DOHH2 (cell line): ENCODE results near the gene XRCC5.

Source experiments
- H3F3A ChIP-seq: fragments of 200-600 bp; sonication (generic), shearing (Covaris generic); 2 replicates; pipeline ENCODE4 v1.6.0; 2016; ENCODE audit warnings: antibody characterized with exemption, mild to moderate bottlenecking; ENCODE audit not compliant: control insufficient read depth, insufficient read depth
- H3K27ac ChIP-seq: fragments of 200-600 bp; sonication (generic); 2 replicates; pipeline ENCODE4 v1.5.1; 2014; ENCODE audit warnings: low read depth, mild to moderate bottlenecking, low read length, moderate library complexity
- H3K27me3 ChIP-seq: fragments of 200-600 bp; sonication (generic); 2 replicates; pipeline ENCODE4 v1.6.1; 2014; ENCODE audit warnings: mild to moderate bottlenecking, low read length, mixed read lengths; ENCODE audit not compliant: control insufficient read depth
- H3K36me3 ChIP-seq: fragments of 200-600 bp; sonication (generic); 2 replicates; pipeline ENCODE4 v1.6.1; 2014; ENCODE audit warnings: mild to moderate bottlenecking, low read length, moderate library complexity, mixed read lengths; ENCODE audit not compliant: control insufficient read depth
- H3K4me1 ChIP-seq: fragments of 200-600 bp; sonication (generic); 2 replicates; pipeline ENCODE4 v1.6.1; 2014; ENCODE audit warnings: mild to moderate bottlenecking, low read length, mixed read lengths; ENCODE audit not compliant: control insufficient read depth
- H3K4me2 ChIP-seq: fragments of 200-600 bp; sonication (generic); 2 replicates; pipeline ENCODE4 v1.6.0; 2014; ENCODE audit warnings: mild to moderate bottlenecking, low read length, moderate library complexity
- H3K4me3 ChIP-seq: fragments of 200-600 bp; sonication (generic); 2 replicates; pipeline ENCODE4 v1.5.1; 2014; ENCODE audit warnings: mild to moderate bottlenecking, low read length, mixed read lengths
- H3K79me2 ChIP-seq: fragments of 200-600 bp; sonication (generic); 2 replicates; pipeline ENCODE4 v1.6.1; 2014; ENCODE audit warnings: mild to moderate bottlenecking, low read length, mixed read lengths; ENCODE audit not compliant: control insufficient read depth
- H3K9me2 ChIP-seq: fragments of 200-600 bp; sonication (generic); replicated peaks from 2 replicates; pipeline ENCODE4 v1.6.1; 2014; ENCODE audit warnings: mild to moderate bottlenecking, low read length, mixed read lengths; ENCODE audit not compliant: control insufficient read depth
- H3K9me3 ChIP-seq: fragments of 200-600 bp; sonication (generic); 2 replicates; pipeline ENCODE4 v1.6.1; 2014; ENCODE audit warnings: antibody characterized with exemption, low read length, mixed read lengths; ENCODE audit not compliant: control insufficient read depth, insufficient read depth
- H4K20me1 ChIP-seq: fragments of 200-600 bp; sonication (generic); 2 replicates; pipeline ENCODE4 v1.6.0; 2014; ENCODE audit warnings: low read depth, mild to moderate bottlenecking, antibody characterized with exemption, low read length, moderate library complexity; ENCODE audit not compliant: control insufficient read depth, insufficient read depth
- EZH2phosphoT487 ChIP-seq: fragments of 200-600 bp; sonication (generic); IDR thresholded peaks from 2 replicates; pipeline ENCODE4 v1.6.1; 2017; ENCODE audit warnings: borderline replicate concordance, mild to moderate bottlenecking, antibody characterized with exemption, low read length, moderate library complexity, mixed read lengths
- TF ChIP-seq, protein P1 (sequence below): fragments of 200-600 bp; sonication (generic); IDR thresholded peaks from one replicate; pipeline ENCODE4 v1.5.1; 2014; ENCODE audit warnings: antibody characterized with exemption, mild to moderate bottlenecking, low read depth, low read length; ENCODE audit not compliant: poor library complexity, severe bottlenecking

XRCC5 gene

GRCh38 chr2:216215658-216216390 is 106.7 kb downstream of the XRCC5 start:
- Histone ChIP-seq H3K4me3 (no peak overlapping the region), H3F3A (0 out of 2 replicates have a peak, but pooled peaks cover 4% of the 10 kb centered on the region), H3K4me2 (no peak overlapping the region), H3K4me1 (peaks cover 18% of the 10 kb centered on the region), H3K36me3 (peaks cover 37% of the 10 kb centered on the region), H3K9me2 (no peaks in the 10 kb centered on the region), H3K9me3 (no peaks in the 10 kb centered on the region), H4K20me1 (no peaks in the 10 kb centered on the region), H3K27me3 (no peaks in the 10 kb centered on the region), H3K27ac (no peak overlapping the region), H3K79me2 (no peaks in the 10 kb centered on the region)
- TF ChIP-seq, protein P1, sequence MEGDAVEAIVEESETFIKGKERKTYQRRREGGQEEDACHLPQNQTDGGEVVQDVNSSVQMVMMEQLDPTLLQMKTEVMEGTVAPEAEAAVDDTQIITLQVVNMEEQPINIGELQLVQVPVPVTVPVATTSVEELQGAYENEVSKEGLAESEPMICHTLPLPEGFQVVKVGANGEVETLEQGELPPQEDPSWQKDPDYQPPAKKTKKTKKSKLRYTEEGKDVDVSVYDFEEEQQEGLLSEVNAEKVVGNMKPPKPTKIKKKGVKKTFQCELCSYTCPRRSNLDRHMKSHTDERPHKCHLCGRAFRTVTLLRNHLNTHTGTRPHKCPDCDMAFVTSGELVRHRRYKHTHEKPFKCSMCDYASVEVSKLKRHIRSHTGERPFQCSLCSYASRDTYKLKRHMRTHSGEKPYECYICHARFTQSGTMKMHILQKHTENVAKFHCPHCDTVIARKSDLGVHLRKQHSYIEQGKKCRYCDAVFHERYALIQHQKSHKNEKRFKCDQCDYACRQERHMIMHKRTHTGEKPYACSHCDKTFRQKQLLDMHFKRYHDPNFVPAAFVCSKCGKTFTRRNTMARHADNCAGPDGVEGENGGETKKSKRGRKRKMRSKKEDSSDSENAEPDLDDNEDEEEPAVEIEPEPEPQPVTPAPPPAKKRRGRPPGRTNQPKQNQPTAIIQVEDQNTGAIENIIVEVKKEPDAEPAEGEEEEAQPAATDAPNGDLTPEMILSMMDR: no peak
- no peak for TF ChIP-seq EZH2phosphoT487

- Histone ChIP-seq H3K9me2 (no peaks in the 10 kb centered on the region), H3K4me2 (no peak overlapping the region), H4K20me1 (no peaks in the 10 kb centered on the region), H3K27ac (no peak overlapping the region), H3K79me2 (no peaks in the 10 kb centered on the region), H3K36me3 (peaks cover 26% of the 10 kb centered on the region), H3K9me3 (no peaks in the 10 kb centered on the region), H3K27me3 (no peaks in the 10 kb centered on the region), H3K4me3 (no peak overlapping the region), H3F3A (0 out of 2 replicates have a peak, but pooled peaks cover 4% of the 10 kb centered on the region), H3K4me1 (peaks cover 18% of the 10 kb centered on the region)
- TF ChIP-seq, protein P1: no peak
- no peak for TF ChIP-seq EZH2phosphoT487
Observed at GRCh38 chr2:216216951-216217903, 108.1 kb downstream of the XRCC5 start.

DNA sequence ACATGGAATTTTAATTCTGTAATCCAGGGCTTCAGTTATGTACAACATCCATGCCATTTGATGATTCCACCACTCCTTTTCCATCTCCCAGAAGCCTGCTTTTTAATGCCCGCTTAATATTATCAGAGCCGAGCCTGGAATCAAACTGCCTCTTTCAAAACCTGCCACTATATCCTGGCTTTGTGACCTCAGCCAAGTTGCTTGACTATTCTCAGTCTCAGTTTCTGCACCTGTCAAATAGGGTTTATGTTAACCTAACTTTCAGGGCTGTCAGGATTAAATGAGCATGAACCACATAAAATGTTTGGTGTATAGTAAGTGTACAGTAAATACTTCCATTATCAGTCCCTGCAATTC is 108.7 kb downstream of the XRCC5 start:
- Histone ChIP-seq H3K9me3 (no peaks in the 10 kb centered on the region), H3K27ac (no peak overlapping the region), H4K20me1 (no peaks in the 10 kb centered on the region), H3F3A (0 out of 2 replicates have a peak, but pooled peaks cover 4% of the 10 kb centered on the region), H3K4me2 (no peak overlapping the region), H3K4me3 (no peak overlapping the region), H3K9me2 (no peaks in the 10 kb centered on the region), H3K79me2 (no peaks in the 10 kb centered on the region), H3K27me3 (no peaks in the 10 kb centered on the region), H3K4me1 (peaks cover 24% of the 10 kb centered on the region), H3K36me3 (peaks cover 20% of the 10 kb centered on the region)
- no peak for TF ChIP-seq EZH2phosphoT487
- TF ChIP-seq, protein P1: no peak
